Measurements from ENCODE around the gene CRABP2.

The CRABP2 gene

GRCh38 chr1:156692441-156692924, 12.9 kb downstream of the CRABP2 start:
- in situ Hi-C loops (cut with HindIII; ENCODE audit: low sequenced_read_pairs): loop anchor here (5.0 kb wide), 1 partner anchor 35 kb away; the partner anchor contains the start of genes ISG20L2 and METTL25B

DNA sequence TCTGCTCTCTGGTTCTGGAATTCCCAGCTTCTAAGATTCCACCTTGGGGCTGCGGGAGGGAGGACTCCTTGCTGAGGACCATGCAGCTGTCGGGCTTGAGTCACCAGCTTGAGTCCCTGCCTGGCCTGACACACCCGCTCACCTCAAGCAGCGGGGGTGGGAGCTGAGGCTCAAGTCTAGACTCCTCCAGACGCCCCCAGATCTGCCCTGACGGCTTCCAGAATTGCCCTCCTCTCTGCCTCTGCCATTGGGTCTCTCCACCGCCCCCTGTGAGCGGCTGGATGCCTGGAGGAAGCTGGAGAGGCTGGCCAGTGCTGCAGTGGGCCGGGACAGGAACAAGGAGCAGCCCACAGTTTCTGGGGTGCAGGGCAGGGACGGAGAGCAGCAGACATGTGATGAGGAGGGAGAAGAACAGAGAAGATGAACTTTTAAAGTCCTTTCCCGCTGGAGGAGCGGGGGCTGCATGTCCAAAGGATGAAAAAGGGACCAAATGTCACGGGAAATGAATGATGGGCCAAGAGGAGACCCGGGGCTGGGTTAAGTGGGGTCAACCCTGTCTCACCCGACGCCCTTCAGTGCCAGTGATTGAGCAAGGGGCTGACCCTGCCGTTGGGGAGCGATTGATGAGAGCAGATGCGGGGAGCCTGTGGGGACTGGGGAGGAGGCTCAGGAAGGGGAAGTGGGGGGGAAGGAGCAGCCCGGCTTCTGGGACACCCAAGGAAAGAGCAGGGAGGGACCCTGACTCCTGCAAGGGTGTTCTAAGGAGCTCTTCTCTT, 13.5 kb downstream of the CRABP2 start:
- in situ Hi-C loops (cut with HindIII; ENCODE audit: low sequenced_read_pairs): loop anchor here (5.0 kb wide), 1 partner anchor 35 kb away; the partner anchor contains the start of genes ISG20L2 and METTL25B

- in situ Hi-C loops (cut with HindIII; ENCODE audit: low sequenced_read_pairs): loop anchor here (5.0 kb wide), 1 partner anchor 36 kb away; the partner anchor contains the start of genes ISG20L2 and METTL25B
Measured at GRCh38 chr1:156691191-156691590, 14.2 kb downstream of the CRABP2 start.

DNA sequence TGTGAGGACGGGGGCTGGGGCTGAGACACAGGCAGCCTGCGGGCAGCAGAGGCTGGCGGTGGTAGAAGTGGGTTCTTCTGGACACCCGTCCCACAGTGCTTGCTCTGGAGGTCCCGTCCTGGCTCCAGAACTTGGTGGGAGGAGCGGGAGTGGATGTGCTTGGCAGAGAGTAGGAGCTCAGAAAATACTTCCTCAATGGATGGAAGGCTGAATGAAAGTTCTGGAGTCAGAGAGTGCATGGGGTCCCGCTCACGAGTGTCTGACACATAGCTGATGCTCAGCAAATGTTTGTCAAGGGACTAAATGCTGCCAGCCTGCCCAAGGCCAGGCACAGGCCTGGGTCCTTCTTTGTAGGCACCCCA, 14.7 kb downstream of the CRABP2 start:
- in situ Hi-C loops (cut with HindIII; ENCODE audit: low sequenced_read_pairs): loop anchor here (5.0 kb wide), 1 partner anchor 37 kb away; the partner anchor contains the start of genes ISG20L2 and METTL25B

GRCh38 chr1:156689953-156690674, 15.3 kb downstream of the CRABP2 start:
- in situ Hi-C loops (cut with HindIII; ENCODE audit: low sequenced_read_pairs): loop anchor here (5.0 kb wide), 1 partner anchor 37 kb away; the partner anchor contains the start of genes ISG20L2 and METTL25B

DNA sequence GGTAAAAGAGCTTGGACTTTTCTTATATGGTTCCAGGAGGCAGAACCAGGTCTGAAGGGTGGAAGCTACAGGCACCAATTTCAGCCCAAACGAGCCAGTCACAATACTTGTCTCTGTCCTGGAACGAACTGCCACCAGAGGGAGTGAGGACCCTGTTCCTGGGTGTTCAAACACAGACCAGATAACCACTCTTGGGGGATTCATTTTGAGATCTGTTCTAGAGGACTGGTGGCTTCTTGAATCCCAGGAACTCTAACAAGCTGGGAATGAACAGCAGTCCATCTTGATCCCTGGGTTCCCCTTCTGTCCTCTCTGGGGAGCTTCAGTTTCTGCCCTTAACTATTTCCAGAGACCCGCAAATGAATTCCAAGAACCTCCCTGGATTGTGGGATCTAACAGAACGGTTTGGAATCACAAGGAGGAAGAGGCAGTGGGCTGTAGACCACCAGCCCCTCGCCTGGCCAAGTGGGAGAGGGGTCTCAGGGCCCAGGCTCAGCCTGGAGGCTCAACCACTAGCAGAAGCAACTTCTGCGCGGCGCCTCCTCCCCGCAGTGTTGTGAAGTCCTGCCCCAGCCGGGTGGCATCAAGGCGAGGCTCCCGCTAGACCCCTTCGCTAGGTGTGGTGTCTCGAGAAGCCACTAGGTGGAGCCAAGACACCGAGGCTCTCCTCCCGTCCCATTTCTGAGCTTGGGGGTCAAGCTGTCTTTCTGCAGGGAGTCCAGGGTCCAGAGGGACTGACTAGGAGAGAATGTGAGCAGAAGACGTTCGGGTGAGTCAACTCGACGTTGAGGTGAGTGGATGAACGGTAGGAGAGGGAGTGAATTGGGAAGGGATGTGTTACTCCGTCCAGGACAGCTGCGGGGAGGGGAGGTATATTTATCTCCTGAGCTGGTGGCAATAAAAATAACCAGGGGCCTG, 16.1 kb downstream of the CRABP2 start:
- in situ Hi-C loops (cut with HindIII; ENCODE audit: low sequenced_read_pairs): no loop called here

- in situ Hi-C loops (cut with HindIII; ENCODE audit: low sequenced_read_pairs): loop anchor here (5.0 kb wide), 1 partner anchor 57 kb away; no protein-coding TSS in a partner anchor
Measured at GRCh38 chr1:156684227-156684782, 21.1 kb downstream of the CRABP2 start.

DNA sequence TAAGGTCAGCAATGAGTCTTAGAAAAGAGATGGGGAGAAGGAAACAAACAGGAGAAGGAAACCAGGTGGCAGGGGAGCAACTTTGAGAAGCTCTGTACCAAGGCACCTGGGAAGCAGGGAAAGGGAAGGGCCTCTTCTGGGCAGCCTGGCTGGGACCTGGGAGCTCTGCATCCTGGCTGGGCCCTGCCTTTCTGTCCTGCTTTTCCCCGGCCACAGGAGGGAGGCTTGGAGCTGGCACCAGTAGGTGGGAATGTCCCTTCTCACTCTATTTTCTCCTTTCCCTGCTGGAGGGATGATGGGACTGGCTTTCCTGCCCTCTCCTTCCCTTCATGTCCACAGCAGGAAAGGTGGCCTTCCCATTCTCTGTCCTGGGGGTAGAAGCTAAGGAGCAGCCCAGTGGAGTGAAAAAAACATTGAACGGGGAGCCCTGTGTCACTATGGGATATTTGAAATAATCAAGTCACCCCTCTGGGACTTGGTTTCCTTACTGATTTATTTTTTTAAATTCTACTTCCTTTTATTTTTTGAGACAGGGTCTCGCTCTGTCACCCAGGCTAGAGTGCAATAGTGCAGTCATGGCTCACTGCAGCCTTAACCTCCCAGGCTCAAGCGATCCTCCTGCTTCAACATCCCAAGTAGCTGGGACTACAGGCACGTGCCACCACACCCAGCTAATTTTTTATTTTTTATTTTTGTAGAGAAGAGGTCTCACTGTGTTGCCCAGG, 23.1 kb downstream of the CRABP2 start:
- in situ Hi-C loops (cut with HindIII; ENCODE audit: low sequenced_read_pairs): loop anchor here (5.0 kb wide), 1 partner anchor 55 kb away; no protein-coding TSS in a partner anchor

GRCh38 chr1:156681196-156681960, 24.0 kb downstream of the CRABP2 start:
- in situ Hi-C loops (cut with HindIII; ENCODE audit: low sequenced_read_pairs): loop anchor here (5.0 kb wide), 1 partner anchor 54 kb away; no protein-coding TSS in a partner anchor

DNA sequence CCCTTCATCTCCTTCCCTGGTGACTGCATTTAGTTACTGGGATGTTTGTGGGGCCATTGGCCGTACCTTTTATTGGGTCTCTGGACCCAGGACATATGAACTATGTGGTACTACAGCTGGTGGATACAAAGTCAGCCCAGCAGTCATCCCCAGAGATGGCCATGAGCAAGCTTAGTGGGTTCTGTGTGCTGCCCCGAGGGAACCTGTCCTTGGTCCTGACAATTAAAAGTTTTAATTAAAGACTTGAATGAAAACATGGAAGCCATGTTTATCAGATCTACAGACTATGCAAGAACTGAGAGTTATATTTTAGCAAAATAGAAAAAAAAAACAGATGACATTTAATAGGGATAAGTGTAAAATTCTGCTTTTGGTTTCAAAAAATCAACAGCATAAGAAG, 25.3 kb downstream of the CRABP2 start:
- in situ Hi-C loops (cut with HindIII; ENCODE audit: low sequenced_read_pairs): loop anchor here (5.0 kb wide), 1 partner anchor 53 kb away; no protein-coding TSS in a partner anchor

GRCh38 chr1:156677616-156678596, 27.5 kb downstream of the CRABP2 start:
- in situ Hi-C loops (cut with HindIII; ENCODE audit: low sequenced_read_pairs): no loop called here

GRCh38 chr1:156676820-156677615, 28.4 kb downstream of the CRABP2 start, which contains the start of gene NES:
NES (minus strand) TSS chr1:156677407; CDS start chr1:156677264, 143 bp downstream.
- in situ Hi-C loops (cut with HindIII; ENCODE audit: low sequenced_read_pairs): no loop called here

DNA sequence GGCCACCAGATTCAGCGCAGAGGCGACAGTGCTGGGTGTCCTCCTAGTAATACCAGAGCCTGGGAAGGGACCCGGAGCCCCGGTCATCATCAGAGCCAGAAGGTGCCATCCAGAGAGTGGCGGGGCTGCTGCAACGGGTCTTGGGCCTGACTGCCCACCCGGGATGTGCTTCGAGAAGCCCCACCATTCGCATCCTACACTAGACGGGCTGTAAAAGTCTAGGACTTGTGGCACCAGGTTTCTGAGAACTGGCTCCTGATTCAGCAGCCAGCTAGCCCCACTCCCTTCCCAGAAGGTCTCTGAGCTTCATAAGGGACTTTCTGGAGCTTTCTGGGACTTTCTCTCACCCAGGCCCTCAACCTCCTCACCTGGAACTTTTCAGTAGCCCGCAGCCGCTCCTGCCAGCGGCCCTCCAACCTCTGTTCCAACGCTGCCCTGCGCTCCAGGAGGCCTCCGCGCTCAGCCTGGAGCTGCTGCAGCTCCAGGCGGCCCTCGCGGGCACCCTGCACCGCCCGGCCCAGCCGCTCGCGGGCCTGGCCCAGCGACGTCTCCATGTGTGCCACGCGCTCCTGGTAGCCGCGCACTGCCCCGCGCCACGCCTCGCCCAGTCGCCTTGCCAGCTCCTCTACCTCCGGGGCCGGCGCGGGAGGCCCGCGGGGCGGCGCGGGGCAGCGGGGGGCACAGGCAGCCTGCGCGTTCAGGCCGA, 29.1 kb downstream of the CRABP2 start:
- in situ Hi-C loops (cut with HindIII; ENCODE audit: low sequenced_read_pairs): no loop called here

- in situ Hi-C loops (cut with HindIII; ENCODE audit: low sequenced_read_pairs): no loop called here
Measured at GRCh38 chr1:156675210-156676113, 29.9 kb downstream of the CRABP2 start.
